CD4-positive, alpha-beta T cell treated with Interleukin-15 for 4 hours (primary cell): ENCODE data around the gene GUCY1A2.
"Not testable (repeated sequence)": the region's sequence is repeated elsewhere in the genome, so short reads cannot be mapped to it uniquely, and the experiment has no call there.

Experiments used
- DNase-seq: peaks from one replicate; pipeline ENCODE4 v3.0.0-alpha.2; 2020; ENCODE audit warnings: low spot score

The GUCY1A2 gene, protein sequence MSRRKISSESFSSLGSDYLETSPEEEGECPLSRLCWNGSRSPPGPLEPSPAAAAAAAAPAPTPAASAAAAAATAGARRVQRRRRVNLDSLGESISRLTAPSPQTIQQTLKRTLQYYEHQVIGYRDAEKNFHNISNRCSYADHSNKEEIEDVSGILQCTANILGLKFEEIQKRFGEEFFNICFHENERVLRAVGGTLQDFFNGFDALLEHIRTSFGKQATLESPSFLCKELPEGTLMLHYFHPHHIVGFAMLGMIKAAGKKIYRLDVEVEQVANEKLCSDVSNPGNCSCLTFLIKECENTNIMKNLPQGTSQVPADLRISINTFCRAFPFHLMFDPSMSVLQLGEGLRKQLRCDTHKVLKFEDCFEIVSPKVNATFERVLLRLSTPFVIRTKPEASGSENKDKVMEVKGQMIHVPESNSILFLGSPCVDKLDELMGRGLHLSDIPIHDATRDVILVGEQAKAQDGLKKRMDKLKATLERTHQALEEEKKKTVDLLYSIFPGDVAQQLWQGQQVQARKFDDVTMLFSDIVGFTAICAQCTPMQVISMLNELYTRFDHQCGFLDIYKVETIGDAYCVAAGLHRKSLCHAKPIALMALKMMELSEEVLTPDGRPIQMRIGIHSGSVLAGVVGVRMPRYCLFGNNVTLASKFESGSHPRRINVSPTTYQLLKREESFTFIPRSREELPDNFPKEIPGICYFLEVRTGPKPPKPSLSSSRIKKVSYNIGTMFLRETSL

GRCh38 chr11:107018219-107018901, at the start of gene GUCY1A2:
Gene GUCY1A2 (minus strand): TSS chr11:107018476. CDS start chr11:107018055, 421 bp downstream.
- DNase-seq: no peak

DNA sequence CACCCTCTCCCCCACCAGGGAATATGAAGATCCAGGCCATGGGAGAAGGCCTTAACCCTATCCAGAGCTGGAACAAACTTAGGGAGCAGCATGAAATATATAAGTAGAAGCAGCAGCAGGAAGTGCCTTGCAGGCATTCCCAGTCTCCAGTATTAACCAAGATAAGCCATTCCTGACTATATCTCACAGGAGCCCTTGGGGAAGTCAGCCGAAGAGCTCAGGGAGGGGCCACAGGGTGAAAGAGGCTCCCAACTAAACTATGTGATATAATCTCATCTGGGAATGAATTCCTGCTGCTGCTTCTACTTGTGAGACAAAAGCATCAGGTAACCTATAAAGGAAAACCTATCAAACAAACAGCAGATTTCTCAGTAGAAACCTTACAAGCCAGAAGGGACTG, 36.1 kb upstream of the GUCY1A2 start:
- DNase-seq: no peak

DNA sequence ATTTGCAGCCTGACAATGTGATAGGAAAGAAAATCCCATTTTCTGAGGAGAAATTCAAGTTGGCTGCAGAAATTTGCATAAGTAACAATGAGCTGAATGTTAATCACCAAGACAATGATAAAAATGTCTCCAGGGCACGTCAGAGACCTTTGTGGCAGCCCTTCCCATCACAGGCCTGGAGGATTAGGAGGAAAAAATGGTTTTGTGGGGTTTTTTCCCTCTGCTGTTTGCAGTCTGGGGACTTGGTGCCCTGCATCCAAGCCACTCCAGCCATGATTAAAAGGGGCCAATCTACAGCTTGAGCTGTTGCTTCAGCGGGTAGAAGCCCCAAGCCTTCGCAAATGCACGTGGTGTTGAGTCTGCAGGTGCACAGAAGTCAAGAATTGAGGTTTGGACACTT, 33.1 kb upstream of the GUCY1A2 start:
- not testable (repeated sequence) for DNase-seq

- not testable (repeated sequence) for DNase-seq
Measured at GRCh38 chr11:107050899-107051298, 32.6 kb upstream of the GUCY1A2 start.

DNA sequence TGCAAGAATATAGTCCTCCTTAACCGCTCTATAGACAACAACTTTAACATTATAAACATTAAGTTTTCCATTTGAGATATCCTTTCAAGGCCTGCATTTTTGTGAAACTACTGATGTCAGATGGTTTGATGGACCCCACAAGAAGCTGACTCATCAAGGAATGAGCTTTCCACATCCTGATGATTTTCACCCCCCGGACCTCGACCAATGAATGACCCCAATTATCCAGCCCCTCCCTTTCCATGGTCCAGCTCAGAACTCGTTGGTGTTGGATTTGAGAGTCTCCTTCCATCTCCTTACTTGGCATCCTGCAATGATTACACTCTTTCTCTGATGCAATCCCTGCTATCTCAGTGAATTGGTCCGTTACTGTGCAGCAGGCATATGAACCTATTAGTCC, 31.8 kb upstream of the GUCY1A2 start:
- no peak for DNase-seq

GRCh38 chr11:107044503-107044902, 26.2 kb upstream of the GUCY1A2 start:
- DNase-seq: no peak

DNA sequence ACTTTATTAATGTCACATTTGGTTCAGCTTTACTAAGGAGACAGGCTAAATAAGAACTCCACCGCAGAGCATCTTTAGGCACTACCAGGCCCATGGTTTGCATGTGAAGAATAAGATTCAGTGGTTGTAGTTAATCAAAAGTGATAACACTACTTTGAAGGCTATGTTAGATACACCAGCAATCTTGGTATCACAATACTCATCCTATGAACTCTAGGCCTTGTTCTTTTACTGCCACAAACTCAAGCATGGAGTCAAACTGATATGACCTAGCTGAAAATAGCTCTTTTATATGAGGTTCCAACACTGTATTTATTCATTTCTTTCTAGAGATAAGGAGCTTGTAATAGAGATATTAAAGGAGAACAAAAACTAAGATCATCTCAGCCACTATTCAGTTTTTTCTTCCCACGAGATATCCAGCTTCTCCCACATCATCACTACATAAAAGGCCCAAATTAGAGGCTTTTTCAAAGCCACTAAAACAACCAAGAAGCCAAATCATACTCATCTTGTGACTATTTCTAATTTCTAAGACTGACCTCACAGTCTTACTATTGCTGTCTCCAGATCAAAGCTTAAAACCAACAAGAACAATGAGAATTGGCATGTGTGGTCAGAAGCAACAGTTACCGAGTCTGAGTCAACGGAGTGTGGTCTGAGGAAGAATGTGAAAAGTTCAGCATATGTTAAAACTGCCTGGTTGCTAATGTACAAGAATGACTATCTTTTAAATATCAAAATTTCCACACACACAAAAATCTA, 25.1 kb upstream of the GUCY1A2 start:
- no peak for DNase-seq

GRCh38 chr11:107042748-107043147, 24.5 kb upstream of the GUCY1A2 start:
- no peak for DNase-seq

DNA sequence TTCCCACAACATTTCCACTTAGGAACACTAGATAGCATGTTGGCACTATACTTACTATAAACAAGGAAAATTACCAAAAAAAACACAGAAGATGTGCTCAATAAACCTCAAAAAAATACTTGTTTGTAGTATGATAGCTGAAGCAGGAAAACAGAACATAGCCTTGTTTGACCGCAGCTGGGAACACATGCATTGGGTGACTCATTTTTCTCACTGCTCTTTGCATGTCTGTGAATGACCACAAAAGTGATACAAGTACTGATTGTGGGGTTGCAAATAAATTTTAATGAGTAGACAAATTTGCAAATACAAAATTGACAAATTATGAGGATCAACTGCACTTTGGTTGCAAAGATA, 22.8 kb upstream of the GUCY1A2 start:
- DNase-seq: no peak

GRCh38 chr11:107040433-107041087, 22.3 kb upstream of the GUCY1A2 start:
- DNase-seq: no peak

GRCh38 chr11:107025673-107026072, 7.4 kb upstream of the GUCY1A2 start:
- DNase-seq: no peak

DNA sequence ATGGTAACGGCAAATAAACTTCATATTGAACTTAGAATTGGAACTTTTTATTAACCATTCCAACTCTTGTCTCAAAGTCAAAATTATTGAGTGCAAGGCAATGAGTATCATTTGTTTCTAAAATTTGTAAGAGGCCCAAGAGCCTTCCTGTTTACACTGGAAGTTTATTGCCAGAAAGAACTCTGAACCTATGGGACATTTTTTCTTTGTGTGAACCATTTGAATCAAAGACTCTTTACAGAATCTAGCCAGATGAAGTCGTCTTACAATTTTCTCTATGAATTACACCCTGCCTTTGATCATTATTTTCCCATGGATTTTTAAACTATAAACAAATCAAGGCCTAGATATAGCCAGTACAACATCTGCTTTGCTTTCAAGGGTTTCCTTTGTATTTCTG, 2.3 kb upstream of the GUCY1A2 start:
- no peak for DNase-seq

GRCh38 chr11:107018902-107019493, 722 bp upstream of the GUCY1A2 start:
- DNase-seq: no peak

GRCh38 chr11:107017433-107018218, 650 bp downstream of the GUCY1A2 start:
- DNase-seq: no peak

DNA sequence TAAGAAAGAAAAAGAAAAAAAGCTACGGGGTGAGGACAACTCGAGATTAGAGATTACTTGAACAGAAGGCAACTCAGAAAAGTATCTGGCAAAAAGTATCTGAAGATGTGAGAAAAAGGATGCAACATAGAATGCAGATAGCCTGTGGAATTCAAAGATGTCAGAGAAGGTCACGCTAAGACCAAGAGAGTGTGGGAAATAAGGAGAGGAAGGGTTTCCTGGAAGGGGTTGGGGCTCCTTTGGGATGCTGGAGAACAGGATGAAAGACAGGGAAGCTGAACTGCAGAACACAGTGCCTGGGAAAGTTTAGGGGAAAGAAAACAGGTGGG, 1.2 kb downstream of the GUCY1A2 start:
- no peak for DNase-seq

GRCh38 chr11:107014871-107015270, 3.4 kb downstream of the GUCY1A2 start:
- no peak for DNase-seq

DNA sequence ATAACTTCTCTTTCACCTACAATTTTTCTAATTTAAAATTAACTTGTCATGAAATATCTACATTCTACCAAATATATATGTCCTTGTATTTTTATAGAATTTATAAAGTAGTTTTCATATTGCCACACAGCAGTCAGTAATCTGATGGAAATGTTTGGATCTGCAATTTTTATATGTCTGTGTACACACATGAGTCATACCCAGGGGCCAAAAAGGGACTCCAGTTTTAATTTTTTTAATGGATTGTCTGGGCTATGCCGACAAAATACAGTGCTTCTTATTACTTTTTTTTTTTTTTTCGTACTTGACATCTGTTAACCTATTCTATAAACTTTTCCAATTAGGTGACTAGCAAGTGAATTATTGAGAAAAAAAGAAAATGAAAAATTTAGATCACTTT, 6.3 kb downstream of the GUCY1A2 start:
- no peak for DNase-seq

DNA sequence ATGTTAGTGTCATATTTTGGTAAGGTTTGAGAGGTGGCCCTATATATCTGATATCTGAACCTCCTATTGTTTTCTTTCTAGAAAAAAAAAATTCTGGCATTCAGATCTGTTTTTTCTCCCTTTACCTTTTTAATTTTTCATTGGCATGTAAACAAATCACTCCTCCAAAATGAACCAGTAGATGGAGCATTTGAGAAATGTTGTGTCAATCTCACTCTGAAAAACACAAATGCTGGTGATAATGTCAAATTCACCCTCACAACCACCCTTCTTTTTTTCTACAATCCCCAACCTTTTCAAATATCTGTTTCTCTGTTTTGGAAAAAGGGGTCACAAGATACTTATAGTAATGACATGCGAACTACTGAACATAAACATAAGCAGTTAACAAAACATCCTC, 9.1 kb downstream of the GUCY1A2 start:
- DNase-seq: no peak

GRCh38 chr11:107006076-107006833, 12.0 kb downstream of the GUCY1A2 start:
- DNase-seq: no peak

- DNase-seq: no peak
Measured at GRCh38 chr11:106999196-106999595, 19.1 kb downstream of the GUCY1A2 start.
